Fibroblast of lung (primary cell): Measurements from ENCODE around the gene TLCD4. TPM values are rescaled to one million over a fixed set of nuclear protein-coding genes. Genes with fewer than 3 reads are reported as not detected.

ENCODE experiments used
- DNase-seq, 2 donors: peaks; one replicate each; pipeline versions ENCODE4 v3.0.0 to v3.0.0-alpha.2; 2010; ENCODE audit warnings: low read depth in 2 of 2
- H2AFZ ChIP-seq: 2 replicates; pipeline ENCODE4 v1.5.1; 2012; ENCODE audit warnings: low read length, control low read depth, inconsistent platforms
- H3K27ac ChIP-seq: 2 replicates; pipeline ENCODE4 v1.5.1; 2011; ENCODE audit warnings: low read length, control low read depth; ENCODE audit not compliant: insufficient read depth
- H3K27me3 ChIP-seq: 2 replicates; pipeline ENCODE4 v1.5.1; 2011; ENCODE audit warnings: mild to moderate bottlenecking, low read length; ENCODE audit not compliant: control insufficient read depth, insufficient read depth
- H3K36me3 ChIP-seq: 2 replicates; pipeline ENCODE4 v1.5.1; 2011; ENCODE audit warnings: low read length; ENCODE audit not compliant: control insufficient read depth, insufficient read depth
- H3K4me1 ChIP-seq: 2 replicates; pipeline ENCODE4 v1.5.1; 2011; ENCODE audit warnings: low read length; ENCODE audit not compliant: control insufficient read depth, insufficient read depth; ENCODE audit errors: extremely low read depth
- H3K4me2 ChIP-seq: 2 replicates; pipeline ENCODE4 v1.5.1; 2011; ENCODE audit warnings: low read length, control low read depth; ENCODE audit not compliant: insufficient read depth; ENCODE audit errors: extremely low read depth
- H3K4me3 ChIP-seq, 4 experiments: fragments of 200-600 bp in 1 of 4; sonication (generic) in 1 of 4; replicated peaks in 1 of 4; 2 replicates each; pipeline ENCODE4 v1.5.1; 2011 to 2016; ENCODE audit warnings: low read length in 4 of 4, low read depth in 3 of 4, mild to moderate bottlenecking in 3 of 4, control low read depth in 2 of 4, inconsistent platforms in 1 of 4, mixed read lengths in 1 of 4; ENCODE audit not compliant: insufficient read depth in 1 of 4; ENCODE audit errors: control extremely low read depth in 1 of 4
- H3K79me2 ChIP-seq: 2 replicates; pipeline ENCODE4 v1.5.1; 2012; ENCODE audit warnings: mild to moderate bottlenecking, low read length, inconsistent platforms; ENCODE audit not compliant: control insufficient read depth, insufficient read depth
- H3K9ac ChIP-seq: 2 replicates; pipeline ENCODE4 v1.5.1; 2011; ENCODE audit warnings: mild to moderate bottlenecking, low read length, control low read depth; ENCODE audit not compliant: insufficient read depth
- H3K9me3 ChIP-seq: 2 replicates; pipeline ENCODE4 v1.5.1; 2012; ENCODE audit warnings: low read depth, low read length; ENCODE audit not compliant: control insufficient read depth, insufficient read depth
- H4K20me1 ChIP-seq: 2 replicates; pipeline ENCODE4 v1.5.1; 2011; ENCODE audit warnings: low read length; ENCODE audit not compliant: control insufficient read depth, insufficient read depth; ENCODE audit errors: extremely low read depth
- CTCF ChIP-seq, 2 donors: IDR thresholded peaks in 1 of 2; conservative IDR thresholded peaks in 1 of 2; 1 replicate in 1 of 2; 2 replicates in 1 of 2; pipeline ENCODE4 v1.5.1; 2011 to 2012; ENCODE audit warnings: low read length in 2 of 2, control low read depth in 1 of 2, inconsistent platforms in 1 of 2, low read depth in 1 of 2, mild to moderate bottlenecking in 1 of 2
- EZH2 ChIP-seq: IDR thresholded peaks from 2 replicates; pipeline ENCODE4 v1.5.1; 2012; ENCODE audit warnings: low read length, control low read depth, mild to moderate bottlenecking; ENCODE audit errors: missing control alignments
- polyA plus RNA-seq, 2 donors: library from polyadenylated mRNA; depleted of rRNA in 1 of 2; stranded (reverse) in 1 of 2; unstranded in 1 of 2; fragments of >200 nt; gene quantifications; 2 replicates each; pipeline ENCODE4 v1.2.1, GENCODE V29; 2011 to 2012; ENCODE audit warnings: missing spikeins in 1 of 2
- total RNA-seq: library from RNA; depleted of rRNA; stranded (reverse); fragments of >200 nt; gene quantifications from 2 replicates; pipeline ENCODE4 v1.2.1, GENCODE V29; 2014

TLCD4 gene
- total and polyA plus RNA-seq, 2 donors (not counting 1 experiment from before 2014, with no cell fraction given), result 1.5 to 2.1 TPM

- no peak overlapping the region for H2AFZ ChIP-seq
- H3K79me2 ChIP-seq, result no peaks in the 10 kb centered on the region
- no peaks in the 10 kb centered on the region for H4K20me1 ChIP-seq
- no peaks in the 10 kb centered on the region for H3K9me3 ChIP-seq
- H3K4me1 ChIP-seq, result no peaks in the 10 kb centered on the region
- peaks cover 5% of the 10 kb centered on the region for H3K27me3 ChIP-seq
- H3K27ac ChIP-seq, result no peak overlapping the region
- no peak overlapping the region for H3K4me3 ChIP-seq
- TF ChIP-seq EZH2 (peak; percentile 34), CTCF (conservative IDR thresholded peaks at IDR 0.05 in 1 of 2, IDR thresholded peaks at IDR 0.05 in 1 of 2; ENCODE audit: low read depth in 1 of 2, low read length in 2 of 2) (no peak)
- no peaks in the 10 kb centered on the region for H3K36me3 ChIP-seq
- no peak for DNase-seq
- H3K4me2 ChIP-seq, result no peak overlapping the region
- no peak overlapping the region for H3K9ac ChIP-seq
Measured at GRCh38 chr1:95119273-95119672, 2.1 kb downstream of the TLCD4 start.

GRCh38 chr1:95122151-95122697 lies 5.1 kb downstream of the TLCD4 start:
- H3K27ac ChIP-seq, result no peak overlapping the region
- no peak overlapping the region for H2AFZ ChIP-seq
- H3K4me3 ChIP-seq, result no peak overlapping the region
- DNase-seq, result no peak
- no peaks in the 10 kb centered on the region for H3K9me3 ChIP-seq
- no peaks in the 10 kb centered on the region for H3K36me3 ChIP-seq
- no peak overlapping the region for H3K4me2 ChIP-seq
- H3K79me2 ChIP-seq, result no peaks in the 10 kb centered on the region
- no peak for TF ChIP-seq EZH2
- TF ChIP-seq CTCF (conservative IDR thresholded peaks at IDR 0.05 in 1 of 2, IDR thresholded peaks at IDR 0.05 in 1 of 2; ENCODE audit: low read depth in 1 of 2, low read length in 2 of 2), result no peak
- H3K9ac ChIP-seq, result no peak overlapping the region
- H4K20me1 ChIP-seq, result no peaks in the 10 kb centered on the region
- no peaks in the 10 kb centered on the region for H3K4me1 ChIP-seq
- H3K27me3 ChIP-seq, result peaks cover 5% of the 10 kb centered on the region

GRCh38 chr1:95124342-95124741 lies 7.2 kb downstream of the TLCD4 start:
- no peak overlapping the region for H3K9ac ChIP-seq
- no peak overlapping the region for H3K4me3 ChIP-seq
- no peaks in the 10 kb centered on the region for H4K20me1 ChIP-seq
- H3K4me2 ChIP-seq, result no peak overlapping the region
- no peaks in the 10 kb centered on the region for H3K4me1 ChIP-seq
- H3K79me2 ChIP-seq, result no peaks in the 10 kb centered on the region
- H3K27ac ChIP-seq, result no peak overlapping the region
- no peaks in the 10 kb centered on the region for H3K27me3 ChIP-seq
- no peaks in the 10 kb centered on the region for H3K36me3 ChIP-seq
- DNase-seq, result no peak
- H2AFZ ChIP-seq, result no peak overlapping the region
- no peaks in the 10 kb centered on the region for H3K9me3 ChIP-seq
- TF ChIP-seq CTCF (conservative IDR thresholded peaks at IDR 0.05 in 1 of 2, IDR thresholded peaks at IDR 0.05 in 1 of 2; ENCODE audit: low read depth in 1 of 2, low read length in 2 of 2), result no peak
